GM19043 (cell line): ENCODE measurements around the gene ISG20L2.

ENCODE experiments used
- ATAC-seq: cut with Tn5 transposase; IDR thresholded peaks from one replicate; pipeline ENCODE4 v1.9.1; 2021; ENCODE audit warnings: low read depth; ENCODE audit not compliant: unreplicated experiment

ISG20L2 gene

DNA sequence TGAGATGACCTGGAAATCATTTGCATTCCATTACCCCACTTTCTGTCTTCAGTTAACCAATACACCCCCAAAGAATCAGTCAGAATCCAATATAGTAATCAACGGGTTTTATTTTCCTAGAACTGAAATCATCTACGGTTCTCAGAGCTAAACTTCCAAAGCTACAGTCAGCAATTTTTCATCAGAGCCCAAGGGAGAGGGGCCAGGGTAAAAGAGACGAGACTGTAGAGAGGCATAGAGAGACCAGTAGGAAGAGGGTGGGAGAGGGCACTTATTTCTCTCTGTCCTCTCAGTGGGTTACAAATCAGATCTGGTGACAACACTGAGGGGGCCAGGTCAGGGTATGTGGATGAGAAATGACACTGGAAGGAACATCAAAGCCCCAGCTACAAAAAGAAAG is 13.5 kb upstream of the ISG20L2 start:
- ATAC-seq, result no peak

- ATAC-seq, result no peak
Observed at GRCh38 chr1:156741481-156741983, 13.0 kb upstream of the ISG20L2 start.

- ATAC-seq, result peak; percentile 78
Observed at GRCh38 chr1:156740741-156741480, 12.3 kb upstream of the ISG20L2 start, which contains the start of gene MRPL24. TSS of gene MRPL24 (minus strand) at chr1:156741088. CDS start at chr1:156738704, 2,384 bp downstream.

DNA sequence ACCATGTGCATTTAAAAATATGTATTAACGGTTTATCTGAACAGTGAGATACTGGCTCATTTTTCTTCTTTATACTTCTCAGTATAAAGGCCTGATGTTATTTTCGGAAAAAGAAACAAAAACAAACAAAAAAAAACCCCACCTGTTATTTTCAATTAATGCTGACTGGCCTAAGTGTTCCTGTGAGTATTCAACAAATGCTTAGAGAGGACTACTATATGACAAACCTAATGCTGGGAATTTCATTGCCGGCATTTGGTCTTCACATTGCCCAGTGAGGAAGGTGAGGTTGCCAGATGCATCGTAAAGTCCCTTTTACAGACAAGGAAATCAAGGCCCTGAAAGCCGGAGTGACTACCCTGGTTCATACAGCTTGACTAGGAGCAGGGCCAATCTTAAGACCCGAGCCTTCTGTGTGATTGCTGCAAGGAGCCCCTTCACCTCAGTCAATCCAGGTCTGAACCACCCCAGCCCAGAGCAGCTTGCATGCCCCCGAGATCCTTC is 11.7 kb upstream of the ISG20L2 start:
- no peak for ATAC-seq

DNA sequence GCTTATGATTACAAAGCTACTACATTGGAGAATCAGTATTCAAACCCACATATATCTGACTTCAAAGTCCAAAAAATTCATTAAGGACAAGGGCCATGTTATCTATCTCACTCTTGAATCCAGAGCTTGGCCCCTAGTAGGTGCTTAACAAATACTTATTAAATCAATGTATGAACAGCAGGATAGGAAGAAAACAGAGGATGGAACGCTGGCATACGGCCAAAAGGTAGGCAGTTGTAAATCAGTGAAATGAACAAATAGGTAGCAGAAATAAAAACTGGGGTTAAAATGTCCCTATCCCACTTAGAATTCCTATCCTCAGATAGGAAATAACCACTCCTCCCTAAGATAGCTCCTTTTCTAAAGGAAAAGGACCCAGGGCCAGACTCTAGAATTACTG is 10.3 kb upstream of the ISG20L2 start:
- no peak for ATAC-seq

GRCh38 chr1:156738407-156738806 is 9.8 kb upstream of the ISG20L2 start:
- ATAC-seq, result no peak

GRCh38 chr1:156733989-156734584 is 5.5 kb upstream of the ISG20L2 start:
- ATAC-seq, result no peak

DNA sequence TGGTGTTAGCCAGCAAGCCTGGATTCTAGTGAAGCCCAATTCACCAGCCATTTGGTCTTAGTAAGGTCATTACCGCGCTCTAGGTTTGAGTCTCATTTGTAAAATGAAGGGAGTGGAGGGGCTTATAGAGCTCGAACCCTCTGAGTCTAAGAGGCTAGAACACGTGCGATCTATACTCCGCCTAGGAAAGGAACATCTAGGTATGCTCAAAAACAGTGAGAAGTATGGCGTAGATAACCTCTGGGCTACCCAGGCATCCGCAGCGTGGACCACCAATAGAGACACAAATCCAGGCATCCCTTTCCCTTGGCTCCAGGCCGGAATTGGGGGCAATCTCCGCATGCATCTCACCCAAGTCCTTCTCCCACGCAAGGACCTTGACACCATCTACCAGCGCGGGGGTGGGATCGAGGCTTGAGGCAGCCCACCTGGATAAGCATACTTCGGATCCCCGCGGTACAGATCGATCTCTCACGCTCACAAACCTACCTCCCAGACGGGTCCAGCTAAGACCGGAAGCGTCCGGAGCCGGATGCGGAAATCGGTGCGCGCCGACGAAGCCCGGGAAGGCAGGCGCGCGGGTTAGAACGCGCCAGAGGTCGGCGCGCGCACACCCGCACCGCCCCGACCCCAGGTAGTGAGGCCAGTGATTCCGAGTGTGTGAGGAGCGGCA is 504 bp downstream of the ISG20L2 start, which contains the start of gene METTL25B:
Gene METTL25B, plus strand, starts transcription at position 544 of the 673 bp plus-strand sequence. CDS start 636 bp downstream, outside the sequence.
- peak; percentile 48 for ATAC-seq

DNA sequence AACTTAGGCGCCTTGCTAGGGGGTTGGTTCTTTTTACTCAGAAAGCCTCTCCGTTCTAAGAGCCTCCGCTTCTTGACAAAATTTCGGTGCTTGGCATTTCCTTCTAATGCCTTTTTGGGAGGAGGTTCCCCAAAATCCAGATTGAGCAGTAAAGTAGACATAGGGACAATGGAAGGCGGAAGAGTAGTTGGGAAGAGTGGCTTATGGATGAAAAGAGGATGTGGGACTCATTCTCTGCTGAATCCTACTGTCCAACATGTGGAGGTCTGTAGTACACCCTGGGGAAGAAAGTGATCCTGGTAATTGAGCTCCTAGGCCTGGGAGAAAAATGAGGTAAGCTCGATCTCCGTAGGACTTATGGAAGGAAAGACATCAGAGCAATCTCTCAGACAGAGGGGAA is 1.1 kb downstream of the ISG20L2 start:
- no peak for ATAC-seq

DNA sequence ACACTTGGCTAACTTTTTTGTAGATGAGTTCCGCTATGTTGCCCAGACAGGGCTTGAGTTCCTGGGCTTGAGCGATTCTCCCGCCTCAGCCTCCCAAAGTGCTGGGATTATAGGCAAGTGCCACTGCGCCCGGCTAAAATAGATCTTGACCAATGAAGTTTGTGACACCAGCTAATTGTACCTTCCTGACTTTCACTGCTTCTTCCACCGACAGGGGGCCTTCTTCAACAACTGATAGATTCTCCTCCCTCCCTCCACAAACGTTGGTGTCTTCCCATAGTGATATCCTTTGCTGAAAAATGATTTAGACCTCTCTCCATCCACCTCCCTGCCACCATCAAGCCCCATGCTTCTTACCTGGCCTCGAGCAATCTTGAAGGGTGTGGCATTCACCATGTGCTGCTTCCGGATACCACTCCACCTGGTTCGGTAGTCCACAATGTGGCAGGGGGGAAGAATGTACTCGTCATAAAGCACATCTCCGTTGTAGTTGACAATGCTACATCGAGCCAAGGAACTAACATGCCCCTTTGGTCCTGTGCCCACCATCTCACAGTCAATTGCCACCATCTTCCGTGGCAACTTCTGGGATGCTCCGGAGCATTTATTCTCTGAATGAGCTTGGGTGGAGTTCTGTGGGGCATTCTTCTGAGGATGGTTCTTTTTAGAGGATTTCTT is 1.9 kb downstream of the ISG20L2 start:
- no peak for ATAC-seq

GRCh38 chr1:156725683-156726280 is 2.8 kb downstream of the ISG20L2 start:
- ATAC-seq, result no peak

- no peak for ATAC-seq
Observed at GRCh38 chr1:156721535-156721934, 7.0 kb downstream of the ISG20L2 start.

- no peak for ATAC-seq
Observed at GRCh38 chr1:156721131-156721530, 7.4 kb downstream of the ISG20L2 start.

DNA sequence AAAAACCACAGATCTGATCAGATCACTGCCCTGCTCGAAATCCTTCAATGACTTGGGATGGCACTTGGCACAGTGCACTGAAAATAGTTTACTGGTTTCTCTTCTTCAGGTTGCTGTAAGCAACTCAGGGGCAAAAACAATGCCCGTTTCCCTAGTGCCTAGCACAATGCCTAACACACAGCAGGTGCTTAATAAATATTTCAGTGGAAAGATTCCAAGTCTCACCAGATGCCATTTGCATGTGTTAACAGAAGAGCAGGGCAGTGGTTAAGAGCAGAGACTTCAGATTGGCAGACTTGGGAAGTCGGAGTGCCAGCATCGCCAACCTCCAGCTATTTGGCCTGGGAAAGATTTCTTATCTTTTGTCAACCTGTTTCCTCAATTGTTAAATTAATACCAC is 11.2 kb downstream of the ISG20L2 start:
- ATAC-seq, result no peak

GRCh38 chr1:156714830-156715229 is 13.7 kb downstream of the ISG20L2 start:
- ATAC-seq, result no peak

DNA sequence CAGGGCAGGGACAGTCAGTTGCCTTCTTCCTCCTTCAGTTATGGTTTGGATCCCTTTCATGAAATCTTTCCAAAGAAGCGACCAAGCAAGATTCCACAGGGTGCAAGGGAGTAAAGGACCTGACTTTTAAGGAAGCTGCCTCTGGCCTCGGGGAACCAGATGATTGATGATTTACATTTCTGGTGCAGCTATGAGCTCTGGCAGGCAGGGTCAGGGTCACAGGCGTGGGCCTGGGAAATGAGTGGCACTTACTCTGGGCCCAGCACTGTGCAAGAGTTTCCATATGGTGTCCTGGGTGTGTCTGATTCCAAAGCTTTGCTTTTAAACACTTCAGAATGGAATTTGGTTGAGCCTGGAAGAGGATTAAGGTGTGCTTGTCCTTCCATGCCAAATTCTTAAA is 15.9 kb downstream of the ISG20L2 start:
- no peak for ATAC-seq

- no peak for ATAC-seq
Observed at GRCh38 chr1:156711011-156711817, 17.4 kb downstream of the ISG20L2 start.

DNA sequence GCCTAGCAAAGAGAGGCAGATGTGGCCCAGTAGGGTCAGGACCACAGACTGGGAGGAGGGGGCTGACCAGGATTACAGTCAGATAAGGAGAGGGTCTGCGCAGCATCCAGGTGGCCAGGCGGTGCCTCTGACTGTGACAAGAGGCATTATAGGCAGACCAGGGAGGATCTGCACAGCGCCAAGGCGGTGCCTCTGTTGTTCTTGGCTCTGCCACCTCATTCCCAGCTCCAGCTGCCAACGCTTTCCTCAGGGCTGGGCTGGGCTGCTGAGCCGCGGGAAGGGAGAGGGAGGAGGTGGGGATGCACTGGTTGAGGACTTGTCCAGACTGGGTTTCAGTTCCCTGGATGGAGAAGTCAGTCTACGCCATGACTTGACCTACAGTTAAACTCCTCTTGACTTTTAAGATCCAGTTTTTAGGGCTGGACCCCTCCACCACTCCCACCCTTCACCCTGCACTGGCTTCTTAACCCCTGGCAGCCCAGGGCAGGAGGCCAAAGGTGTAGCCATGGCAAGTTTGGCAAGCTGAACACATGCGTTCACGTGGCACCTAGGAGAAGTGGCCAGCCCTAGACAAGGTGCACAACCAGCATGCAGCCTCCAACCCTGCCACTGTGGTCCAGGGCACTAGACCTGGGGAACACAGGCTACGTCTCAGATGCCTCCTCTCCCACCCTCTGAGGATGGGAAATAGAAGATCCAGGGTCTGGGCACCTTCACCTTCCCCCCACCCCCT is 18.6 kb downstream of the ISG20L2 start:
- no peak for ATAC-seq

DNA sequence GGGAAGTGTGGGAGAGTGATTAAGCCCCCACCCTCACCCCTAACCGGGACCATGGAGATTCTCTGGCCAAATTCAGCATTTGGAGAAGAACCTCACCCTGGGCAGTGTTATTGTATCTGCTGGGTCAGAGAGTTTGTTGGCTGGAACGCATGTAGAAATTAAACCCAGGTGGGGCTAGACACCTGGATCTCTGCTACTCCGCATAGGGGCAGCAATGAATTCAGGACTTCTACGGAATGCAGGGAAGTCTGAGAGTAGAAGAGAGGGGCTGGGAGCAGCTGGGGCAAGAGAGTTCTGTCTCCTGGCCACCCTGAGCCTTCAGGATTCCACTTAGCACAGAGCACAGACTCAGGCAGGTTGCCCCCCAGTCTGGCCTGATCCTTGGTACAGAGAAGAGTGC is 19.5 kb downstream of the ISG20L2 start:
- ATAC-seq, result no peak
